Measurements from ENCODE around the gene EDN2. TPM values are rescaled to one million over a fixed set of nuclear protein-coding genes. Genes with fewer than 3 reads are reported as not detected.

The EDN2 gene
- total RNA-seq, 2 donors from 2014 or later: 3.3 to 13.5 TPM

- Histone ChIP-seq H3K27ac (no peak overlapping the region), H3K4me3 (no peak overlapping the region), H3K9me3 (no peaks in the 10 kb centered on the region), H3K4me1 (peaks cover 11% of the 10 kb centered on the region), H3K9ac (ENCODE audit: low read depth in 2 of 2, low read length in 2 of 2) (no peak overlapping the region), H3K27me3 (no peaks in the 10 kb centered on the region), H3K36me3 (no peaks in the 10 kb centered on the region)
- DNase-seq: no peak
- intact Hi-C loops (cut with DNase I): no loop called here
- TF ChIP-seq CTCF (IDR thresholded peaks at IDR 0.05): no peak
Measured at GRCh38 chr1:41493626-41494350, 9.3 kb upstream of the EDN2 start.

GRCh38 chr1:41493117-41493536 is 8.6 kb upstream of the EDN2 start:
- no peak for DNase-seq
- Histone ChIP-seq H3K27ac (no peak overlapping the region), H3K9me3 (no peaks in the 10 kb centered on the region), H3K4me3 (no peak overlapping the region), H3K4me1 (peaks cover 6% of the 10 kb centered on the region), H3K27me3 (no peaks in the 10 kb centered on the region), H3K36me3 (no peaks in the 10 kb centered on the region), H3K9ac (ENCODE audit: low read depth in 2 of 2, low read length in 2 of 2) (no peak overlapping the region)
- intact Hi-C loops (cut with DNase I): no loop called here
- TF ChIP-seq CTCF (IDR thresholded peaks at IDR 0.05): no peak

- Histone ChIP-seq H3K9ac (ENCODE audit: low read depth in 2 of 2, low read length in 2 of 2) (no peak overlapping the region), H3K27ac (no peak overlapping the region), H3K4me1 (peaks cover 6% of the 10 kb centered on the region), H3K9me3 (no peaks in the 10 kb centered on the region), H3K36me3 (no peaks in the 10 kb centered on the region), H3K27me3 (no peaks in the 10 kb centered on the region), H3K4me3 (no peak overlapping the region)
- TF ChIP-seq CTCF (IDR thresholded peaks at IDR 0.05): peak; percentile 51
- DNase-seq: no peak
- intact Hi-C loops (cut with DNase I): no loop called here
Measured at GRCh38 chr1:41492341-41492848, 7.9 kb upstream of the EDN2 start.

- Histone ChIP-seq H3K36me3 (no peaks in the 10 kb centered on the region), H3K4me1 (no peaks in the 10 kb centered on the region), H3K27ac (no peak overlapping the region), H3K27me3 (no peaks in the 10 kb centered on the region), H3K9me3 (no peaks in the 10 kb centered on the region), H3K9ac (ENCODE audit: low read depth in 2 of 2, low read length in 2 of 2) (no peak overlapping the region), H3K4me3 (no peak overlapping the region)
- intact Hi-C loops (cut with DNase I): no loop called here
- DNase-seq: no peak
- no peak for TF ChIP-seq CTCF (IDR thresholded peaks at IDR 0.05)
Measured at GRCh38 chr1:41490911-41491310, 6.4 kb upstream of the EDN2 start.

GRCh38 chr1:41489561-41489960 is 5.1 kb upstream of the EDN2 start:
- Histone ChIP-seq H3K4me3 (no peak overlapping the region), H3K36me3 (no peaks in the 10 kb centered on the region), H3K27me3 (no peaks in the 10 kb centered on the region), H3K9me3 (no peaks in the 10 kb centered on the region), H3K27ac (no peak overlapping the region), H3K4me1 (peaks cover 5% of the 10 kb centered on the region), H3K9ac (ENCODE audit: low read depth in 2 of 2, low read length in 2 of 2) (no peak overlapping the region)
- intact Hi-C loops (cut with DNase I): no loop called here
- DNase-seq: no peak
- no peak for TF ChIP-seq CTCF (IDR thresholded peaks at IDR 0.05)

Data from colonic mucosa (tissue), 4 donors.